ENCODE measurements around the gene GIT1. TPM values are rescaled to one million over a fixed set of nuclear protein-coding genes. Genes with fewer than 3 reads are reported as not detected.

GIT1 gene
- total and polyA plus RNA-seq, 9 of the 15 experiments (the other 6 are each of a cell fraction or from before 2014, with no cell fraction given) = 0.35 to 35.3 (median 17.1) TPM

GRCh38 chr17:29612404-29613280 lies 23.2 kb upstream of the GIT1 start:
- H3K36me3 ChIP-seq (ENCODE audit: control insufficient read depth, insufficient read depth, low read length) = peaks cover 3% of the 10 kb centered on the region; the same call in 1 of the 3 replicates
- TF ChIP-seq ARNT (IDR thresholded peaks at IDR 0.05) (no peak), ZBTB33 (CRISPR knock-in tag; IDR thresholded peaks at IDR 0.05) (peak; percentile 88; the same call in 1 of the 2 replicates)
- DNase-seq (ENCODE audit: extremely low read depth in 1 of 4, low spot score in 3 of 4) (no peak), ATAC-seq (no peak), FAIRE-seq (no peak)
- H3K79me2 ChIP-seq (ENCODE audit: control insufficient read depth, insufficient read depth, low read length) = no peaks in the 10 kb centered on the region
- no peak overlapping the region for H3K9ac ChIP-seq (ENCODE audit: insufficient read depth in 1 of 2, low read depth in 2 of 2, low read length in 2 of 2)
- 95% methylated on average over 26 of the region's 85 CpGs for WGBS (ENCODE audit: insufficient coverage, low coverage, missing lambda C conversion rate)
- CTCF ChIA-PET (ENCODE audit: low intra/inter-chr PET ratio) = no interaction called here
- peaks cover 16 to 51% of the 10 kb centered on the region in 2 experiments for H3K4me1 ChIP-seq (replicated peaks in 1 of 2; ENCODE audit: control insufficient read depth in 2 of 2, insufficient read depth in 2 of 2, low read length in 2 of 2)
- no peak overlapping the region for H3K4me2 ChIP-seq (ENCODE audit: insufficient read depth, low read length)
- no peaks in the 10 kb centered on the region for H3K9me3 ChIP-seq (replicated peaks; ENCODE audit: control insufficient read depth, insufficient read depth, low read depth, low read length)
- no peaks in the 10 kb centered on the region; the same call in 1 of the 2 replicates for H4K20me1 ChIP-seq (replicated peaks; ENCODE audit: control insufficient read depth, insufficient read depth, low read length)
- H3K27ac ChIP-seq (ENCODE audit: extremely low read depth, low read depth, low read length) = no peak overlapping the region
- POLR2A ChIA-PET = interaction anchor here (1.2 kb wide), 1 partner anchor 16 kb away, joined by 3 read pairs; no protein-coding TSS in a partner anchor
- intact Hi-C loops (cut with micrococcal nuclease) (loop anchor here (10.0 kb wide), 1 partner anchor 468 kb away; no protein-coding TSS in a partner anchor), in situ Hi-C loops (cut with MboI) (no loop called here)
- H3K4me3 ChIP-seq = no peak overlapping the region
- peaks cover 6% of the 10 kb centered on the region for H3K9me1 ChIP-seq (ENCODE audit: control insufficient read depth, insufficient read depth, low read length)
- H2AFZ ChIP-seq (ENCODE audit: low read depth, low read length) = no peak overlapping the region
- no peaks in the 10 kb centered on the region for H3K27me3 ChIP-seq (ENCODE audit: control insufficient read depth in 2 of 2, insufficient read depth in 2 of 2, low read length in 2 of 2)
- no TSS peak for BruUV-seq (replicated peaks)

Measured in K562 (cell line).